ENCODE measurements around the gene TMEM184A. TPM values are rescaled to one million over a fixed set of nuclear protein-coding genes. Genes with fewer than 3 reads are reported as not detected.
A peak's percentile ranks its signal among the peaks of the same experiment; 100 is the strongest.

Gene TMEM184A
- total and polyA plus RNA-seq, 2 of the 13 experiments (the other 11 are each of a cell fraction or from before 2014, with no cell fraction given) = 9.5 to 20.4 TPM

GRCh38 chr7:1569833-1570632 is 14.0 kb upstream of the TMEM184A start, which contains the start of gene PSMG3 (continued):
- TF ChIP-seq SALL2 (CRISPR knock-in tag; IDR thresholded peaks at IDR 0.05) = peak; percentile 79
- peak; percentile 62; the same call in 1 of the 2 replicates for TF ChIP-seq PHF21A (CRISPR knock-in tag; IDR thresholded peaks at IDR 0.05)
- 0 out of 2 replicates have a peak, but pooled peaks have one; percentile 28 for TF ChIP-seq TARDBP (CRISPR knock-in tag; IDR thresholded peaks at IDR 0.05)
- no peak for TF ChIP-seq ZNF142 (CRISPR knock-in tag; IDR thresholded peaks at IDR 0.05)
- TF ChIP-seq EED (CRISPR knock-in tag; IDR thresholded peaks at IDR 0.05) = peak; percentile 76; the same call in 1 of the 2 replicates
- TF ChIP-seq ZFP91 (CRISPR knock-in tag; IDR thresholded peaks at IDR 0.05; ENCODE audit: borderline replicate concordance) = peak; percentile 71; the same call in 1 of the 2 replicates
- TF ChIP-seq HNRNPK (IDR thresholded peaks at IDR 0.05; ENCODE audit: low read depth, low read length, poor library complexity, severe bottlenecking) = peak; percentile 72
- TF ChIP-seq SP2 (CRISPR knock-in tag; IDR thresholded peaks at IDR 0.05) = peak; percentile 62; the same call in 1 of the 2 replicates
- 0 out of 2 replicates have a peak, but pooled peaks have one; percentile 38 for TF ChIP-seq NFKBIZ (CRISPR knock-in tag; IDR thresholded peaks at IDR 0.05)
- TF ChIP-seq ZEB1 (IDR thresholded peaks at IDR 0.05; ENCODE audit: insufficient replicate concordance, low read depth) = no peak
- TF ChIP-seq MED8 (CRISPR knock-in tag; IDR thresholded peaks at IDR 0.05; ENCODE audit: insufficient replicate concordance) = peak; percentile 80
- TF ChIP-seq ZNF644 (CRISPR knock-in tag; IDR thresholded peaks at IDR 0.05; ENCODE audit: low read depth) = no peak
- TF ChIP-seq JUND (CRISPR knock-in tag; IDR thresholded peaks at IDR 0.05) = peak; percentile 48; the same call in 1 of the 2 replicates
- peak; percentile 79 for TF ChIP-seq FOXK1 (CRISPR knock-in tag; IDR thresholded peaks at IDR 0.05; ENCODE audit: borderline replicate concordance, low read depth)

Data from HepG2 (cell line).